GM18517 (cell line): ENCODE data around the gene BRD4.

Source experiments
- ATAC-seq: cut with Tn5 transposase; IDR thresholded peaks from one replicate; pipeline ENCODE4 v1.9.1; 2021; ENCODE audit warnings: mild to moderate bottlenecking, moderate library complexity; ENCODE audit not compliant: unreplicated experiment

Gene BRD4

DNA sequence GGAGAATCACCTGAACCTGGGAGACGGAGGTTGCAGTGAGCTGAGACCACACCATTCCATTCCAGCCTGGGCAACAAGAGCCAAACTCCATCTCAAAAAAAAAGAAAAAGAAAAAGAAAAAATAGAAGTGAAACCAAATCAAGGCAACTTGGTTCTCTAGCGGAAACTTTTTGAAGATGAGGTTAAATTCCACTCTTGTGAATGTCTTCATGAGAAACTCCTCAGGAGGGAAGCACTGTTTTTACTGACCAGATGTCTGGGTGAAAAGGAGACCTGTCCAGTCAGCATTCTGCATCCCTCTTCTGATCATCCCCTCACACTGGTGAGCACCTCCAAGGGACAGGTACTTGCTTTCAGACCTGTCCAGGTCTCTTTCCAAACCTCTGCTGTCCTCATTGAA, 15.8 kb downstream of the BRD4 start:
- ATAC-seq, result no peak

GRCh38 chr19:15315101-15315500, 17.2 kb downstream of the BRD4 start:
- ATAC-seq, result no peak

DNA sequence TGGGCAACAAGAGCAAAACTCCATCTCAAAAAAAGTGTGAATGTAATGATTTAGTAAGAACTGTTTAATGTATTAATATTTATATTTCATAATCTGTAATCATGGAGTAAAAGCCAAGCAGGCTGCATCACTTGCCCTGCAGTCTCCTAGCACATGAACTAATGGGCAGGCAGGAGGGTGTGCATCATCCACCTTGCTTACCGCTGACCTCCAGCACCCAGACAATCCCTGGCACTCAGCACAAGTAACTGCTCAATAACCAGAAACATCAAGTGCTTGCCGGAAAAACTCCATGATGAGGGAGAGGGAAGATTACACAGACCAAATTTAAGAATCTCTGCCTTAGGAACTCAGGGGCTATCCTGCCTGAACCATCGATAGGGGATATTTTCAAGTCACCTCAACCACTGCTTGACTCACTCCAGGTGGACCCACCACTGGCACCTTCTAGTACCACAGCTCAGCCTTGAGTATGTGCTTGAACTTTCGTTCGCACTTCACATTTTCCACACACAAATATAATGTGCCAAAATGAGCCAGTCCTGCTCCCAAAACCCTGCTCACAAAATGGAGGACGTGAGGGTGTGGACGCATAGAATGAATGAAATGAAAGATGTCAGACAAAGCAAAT, 18.6 kb downstream of the BRD4 start:
- no peak for ATAC-seq

DNA sequence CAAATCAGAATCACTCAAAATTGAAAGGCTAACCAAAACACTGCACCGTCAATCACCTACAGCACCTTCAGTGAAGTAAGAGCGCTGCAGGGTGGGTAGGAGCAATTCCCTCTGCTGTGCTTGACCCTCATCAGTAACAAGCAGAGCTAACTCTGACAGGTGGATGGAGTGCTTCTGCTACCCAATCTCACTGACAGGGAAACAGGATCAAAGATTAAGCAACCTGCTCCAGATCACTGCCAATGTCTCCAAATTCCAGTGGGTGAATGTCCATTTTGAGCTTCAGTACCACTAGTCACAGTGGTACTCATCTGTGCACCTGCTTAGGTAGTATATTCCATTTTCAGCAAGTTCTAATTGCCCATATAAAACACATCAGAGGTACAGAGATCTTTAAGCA, 25.2 kb downstream of the BRD4 start:
- no peak for ATAC-seq

DNA sequence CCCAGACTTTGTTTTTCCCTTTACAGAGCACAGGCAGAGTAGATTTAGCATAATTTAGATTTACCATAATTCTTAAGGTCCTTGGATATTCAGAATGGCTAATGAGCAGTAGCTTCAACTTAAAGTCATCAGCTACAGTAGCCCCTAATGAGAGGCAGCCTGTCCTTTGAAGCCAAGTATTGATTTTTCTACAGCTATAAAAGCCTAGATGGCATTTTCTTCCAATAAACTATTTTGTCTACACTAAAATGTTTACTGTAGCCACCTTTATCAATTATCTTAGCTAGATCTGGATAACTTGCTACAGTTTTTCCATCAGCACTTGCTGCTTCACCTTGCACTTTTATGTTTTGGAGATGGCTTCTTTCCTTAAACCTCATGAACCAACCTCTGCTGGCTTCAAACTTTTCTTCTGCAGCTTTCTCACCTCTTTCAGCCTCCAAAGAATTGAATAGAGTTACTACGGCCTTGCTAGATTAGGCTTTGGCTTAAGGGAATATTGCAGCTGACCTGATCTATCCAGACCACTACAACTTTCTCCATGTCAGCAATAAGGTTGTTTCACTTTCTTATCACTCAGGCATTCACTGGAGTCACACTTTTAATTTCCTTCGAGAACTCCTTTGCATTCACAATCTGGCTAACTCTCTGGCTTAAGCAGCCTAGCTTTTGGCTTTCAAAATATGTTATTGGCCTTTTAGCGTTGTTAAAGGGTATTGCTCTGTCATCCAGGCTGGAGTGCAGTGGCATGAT, 26.6 kb downstream of the BRD4 start:
- ATAC-seq, result no peak

GRCh38 chr19:15304140-15304705, 28.1 kb downstream of the BRD4 start:
- no peak for ATAC-seq

DNA sequence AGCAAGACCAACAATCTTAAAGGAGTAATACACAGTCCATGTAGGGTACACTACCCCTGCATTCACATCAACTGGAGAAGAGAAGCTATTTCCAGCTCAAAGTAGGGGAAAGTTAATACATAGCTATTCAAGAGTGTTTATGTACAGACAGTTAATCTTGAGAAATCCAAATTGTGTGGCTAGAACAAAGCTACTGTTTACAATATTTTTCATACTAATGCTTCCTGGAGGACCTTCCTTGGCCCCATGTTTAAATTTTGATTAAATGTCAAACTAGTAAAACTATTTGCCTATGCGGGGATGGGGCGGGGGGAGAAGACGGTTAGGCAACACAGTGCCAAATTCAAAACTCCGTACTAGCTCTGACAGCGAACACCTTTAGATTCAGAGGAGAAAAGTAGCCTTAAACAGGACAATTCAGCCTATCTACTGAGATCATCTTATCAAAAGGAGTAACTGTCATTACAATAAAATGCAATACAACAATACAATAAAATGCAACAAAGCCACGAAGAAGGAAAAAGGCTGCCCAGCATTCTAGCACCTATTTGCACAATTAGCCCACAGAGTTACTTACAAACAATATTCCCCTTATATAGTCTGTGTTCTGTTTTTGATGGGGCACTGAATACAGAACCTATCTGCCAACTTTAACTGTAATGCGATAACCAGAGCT, 29.1 kb downstream of the BRD4 start:
- ATAC-seq, result no peak

GRCh38 chr19:15300533-15301197, 31.7 kb downstream of the BRD4 start:
- ATAC-seq, result no peak

DNA sequence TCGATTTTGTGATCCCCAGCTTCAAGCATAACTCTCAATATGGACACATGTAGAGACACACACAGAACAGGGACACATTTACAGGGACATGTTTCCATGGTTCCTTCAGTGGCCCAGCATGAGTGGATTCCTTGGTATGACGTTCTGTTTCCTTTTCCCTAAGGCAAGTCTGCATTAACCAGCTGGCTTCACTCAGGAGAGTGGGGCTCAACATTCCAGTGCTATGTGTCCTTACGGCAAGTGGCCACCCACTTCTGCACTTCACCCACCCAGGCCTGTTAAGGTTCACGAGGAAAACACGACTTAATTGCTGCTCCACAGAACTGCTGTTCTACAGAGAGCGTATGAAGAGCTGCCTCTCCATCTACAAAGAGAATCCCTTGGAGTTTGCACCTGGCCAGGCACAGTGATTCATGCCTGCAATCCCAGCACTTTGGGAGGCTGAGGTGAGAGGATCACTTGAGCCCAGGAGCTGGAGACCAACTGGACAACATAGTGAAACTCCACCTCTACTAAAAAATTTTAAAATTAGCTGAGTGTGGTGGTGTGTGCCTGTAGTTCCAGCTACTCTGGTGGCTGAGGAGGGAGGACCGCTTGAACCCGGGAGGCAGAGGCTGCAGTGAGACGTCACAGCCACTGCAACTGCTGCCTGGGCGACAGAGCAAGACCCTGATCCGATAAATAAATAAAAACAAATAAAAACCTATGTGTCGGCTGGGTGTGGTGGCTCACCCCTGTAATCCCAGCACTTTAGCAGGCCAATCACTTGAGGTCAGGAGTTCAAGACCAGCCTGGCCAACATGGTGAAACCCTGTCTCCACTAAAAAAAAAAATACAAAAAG, 32.5 kb downstream of the BRD4 start:
- ATAC-seq, result no peak

DNA sequence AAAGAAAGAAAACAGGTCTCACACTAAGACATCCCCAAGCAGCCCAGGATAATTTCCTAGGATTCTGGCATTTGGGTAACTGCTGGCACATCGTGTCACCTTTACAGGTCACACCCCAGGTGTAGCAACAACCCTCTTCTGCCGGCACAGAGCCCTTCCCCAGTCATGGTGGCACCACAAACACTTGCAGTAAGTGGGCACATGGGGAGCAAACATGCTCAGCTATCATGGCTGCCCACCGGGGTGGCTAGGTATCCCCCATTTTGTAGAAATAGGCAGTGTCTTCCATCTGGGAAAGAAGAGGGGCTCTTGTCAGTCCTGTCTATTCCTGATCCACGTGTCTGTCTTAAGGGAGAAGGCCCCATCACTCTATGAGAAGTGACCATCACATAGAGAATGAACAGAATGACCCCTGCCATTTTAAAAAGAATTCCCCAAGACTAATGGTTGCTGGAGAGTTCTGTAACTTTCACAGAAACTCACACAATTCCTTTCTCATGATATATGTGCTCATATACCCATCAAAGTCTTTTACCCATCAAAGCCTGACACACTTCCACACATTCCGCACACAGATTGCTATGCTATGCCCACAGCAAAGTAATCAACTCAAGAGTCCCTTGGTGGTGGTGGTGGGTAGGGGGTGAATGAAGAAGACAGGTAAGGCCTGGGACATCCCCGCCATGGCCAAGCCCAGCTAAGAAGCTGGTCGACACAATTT, 33.3 kb downstream of the BRD4 start:
- ATAC-seq, result no peak

DNA sequence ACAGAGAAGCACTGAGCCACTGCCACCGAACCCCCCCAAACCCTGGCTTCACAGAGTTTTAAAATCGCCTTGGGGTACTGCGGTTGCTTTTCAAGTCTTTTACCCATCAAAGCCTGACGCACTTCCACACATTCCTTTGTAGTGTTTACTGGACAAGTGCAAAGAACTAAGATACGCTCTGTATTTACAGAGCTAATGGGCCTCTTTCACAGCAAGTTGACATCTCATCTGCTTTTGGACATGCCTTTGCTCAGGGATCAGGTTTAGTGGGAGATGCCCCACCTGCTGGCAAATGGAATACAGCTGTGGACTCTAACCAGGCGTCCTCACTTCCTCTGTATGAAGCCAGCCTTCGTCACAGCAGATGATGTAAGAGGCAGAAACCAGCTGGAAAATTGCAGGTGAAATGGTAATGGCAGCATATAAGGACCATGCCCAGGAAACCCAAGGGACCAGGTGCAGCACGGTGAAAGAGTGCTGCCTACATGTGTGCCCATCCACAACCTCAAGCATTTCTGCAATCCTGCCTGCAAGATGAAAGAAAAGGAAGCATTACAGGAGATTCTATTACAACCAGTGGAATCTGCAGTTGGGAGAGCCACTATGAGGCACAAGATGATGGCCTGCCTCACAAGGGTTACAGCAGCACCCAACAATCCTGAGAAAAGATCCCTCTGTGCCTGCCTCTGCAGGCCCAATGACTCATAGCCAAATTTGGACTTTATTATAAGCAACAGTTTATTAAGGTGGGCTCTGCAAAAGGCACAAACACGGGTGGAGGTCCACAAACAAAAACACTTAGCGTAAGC, 34.7 kb downstream of the BRD4 start:
- no peak for ATAC-seq

DNA sequence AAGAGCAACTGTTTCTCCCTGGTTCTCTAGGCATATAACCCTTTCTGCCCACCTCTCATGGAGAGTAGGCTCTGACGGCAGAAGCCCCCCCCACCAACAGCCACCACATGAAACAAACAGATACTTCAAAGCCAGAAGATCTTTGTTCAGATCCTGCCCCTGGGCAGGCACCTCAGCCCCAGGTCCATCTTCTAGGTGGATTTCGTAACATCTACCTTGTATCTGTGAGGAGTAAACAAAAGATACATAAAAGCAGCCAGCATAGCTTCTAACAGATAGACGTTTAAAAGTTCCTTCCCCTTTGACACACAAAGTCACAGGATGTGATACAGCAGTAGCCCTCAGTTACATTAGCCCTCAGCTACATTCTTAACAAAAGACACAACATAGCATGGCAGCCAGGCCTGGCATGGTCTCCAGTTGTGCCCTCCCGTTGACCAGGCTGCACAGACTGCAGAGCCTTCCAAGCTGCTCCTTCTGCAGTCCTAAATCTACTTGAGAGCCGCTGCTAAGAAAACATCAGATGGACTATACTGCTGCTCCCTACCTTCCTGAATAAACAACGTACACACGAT, 35.4 kb downstream of the BRD4 start:
- ATAC-seq, result no peak

DNA sequence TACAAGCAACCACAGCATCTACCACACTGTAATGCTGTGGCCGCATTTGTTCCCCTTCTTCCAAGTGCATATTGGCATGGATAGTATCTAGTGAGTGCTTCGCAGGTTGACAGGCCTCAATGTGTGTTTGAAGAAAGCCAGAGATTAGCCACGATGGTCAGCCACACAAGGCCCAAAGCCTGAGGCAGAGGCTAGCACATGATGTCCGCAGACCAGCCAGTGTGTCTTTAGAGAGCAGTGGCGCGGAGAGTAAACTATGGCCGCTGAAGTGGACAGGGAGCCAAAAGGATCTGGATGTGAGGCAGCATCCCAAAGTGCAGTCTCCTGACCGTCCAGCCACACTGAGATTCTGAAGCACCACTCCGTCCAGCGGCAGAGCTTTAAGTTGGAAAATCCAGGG, 36.0 kb downstream of the BRD4 start:
- no peak for ATAC-seq

DNA sequence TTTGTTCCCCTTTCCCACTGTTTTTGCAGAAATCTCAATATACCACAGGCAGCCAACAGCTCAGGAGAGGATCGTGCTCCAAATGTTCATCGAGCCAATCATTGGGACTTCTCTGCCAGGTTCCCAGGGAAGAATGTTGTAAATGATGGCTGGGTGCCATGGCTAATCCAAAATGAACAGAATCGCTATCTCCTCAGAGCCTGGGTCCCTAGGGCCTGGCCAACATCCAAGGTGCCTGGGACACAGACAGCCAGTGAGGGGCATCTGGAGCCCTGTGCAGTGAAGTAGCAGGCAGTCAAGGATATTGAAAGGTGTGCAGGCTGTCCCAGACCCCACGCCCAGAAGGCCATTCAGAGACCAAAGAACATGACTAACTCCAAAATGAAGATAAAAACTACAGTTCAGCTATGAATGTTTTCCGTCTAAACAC, 37.8 kb downstream of the BRD4 start:
- no peak for ATAC-seq

GRCh38 chr19:15293781-15294491, 38.4 kb downstream of the BRD4 start:
- ATAC-seq, result no peak

- ATAC-seq, result peak; percentile 44
Measured at GRCh38 chr19:15292847-15293582, 39.3 kb downstream of the BRD4 start.

DNA sequence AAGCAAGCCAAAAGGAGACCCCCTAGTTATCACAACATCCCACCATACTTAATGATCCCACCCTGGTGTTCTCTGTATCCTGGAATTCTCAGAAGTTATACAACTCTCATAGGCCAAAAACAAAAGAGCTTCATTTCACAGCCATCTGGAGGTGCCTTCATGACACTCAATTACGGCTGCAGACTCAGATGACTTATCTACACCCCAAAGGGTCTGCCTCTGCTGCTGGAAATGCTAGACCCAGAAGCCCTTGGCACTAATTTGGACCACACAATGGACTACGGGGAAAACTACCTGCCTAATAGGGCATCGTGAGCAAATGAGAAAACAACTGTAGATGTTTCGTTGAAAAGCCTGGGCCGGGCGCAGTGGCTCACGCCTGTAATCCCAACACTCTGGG, 40.2 kb downstream of the BRD4 start:
- ATAC-seq, result no peak
